ENCODE data around the gene C11orf68.
A peak's percentile ranks its signal among the peaks of the same experiment; 100 is the strongest.

Gene C11orf68

GRCh38 chr11:65888163-65888814 is 30.6 kb downstream of the C11orf68 start, which contains the start of gene FIBP (continued):
- peak; percentile 88 for TF ChIP-seq KLF9 (tag by site-specific recombination; IDR thresholded peaks at IDR 0.05; ENCODE audit: low read depth)
- TF ChIP-seq WT1 (tag by site-specific recombination; IDR thresholded peaks at IDR 0.05): peak; percentile 51
- TF ChIP-seq ZBTB6 (tag by site-specific recombination; IDR thresholded peaks at IDR 0.05): no peak
- TF ChIP-seq GLIS1 (tag by site-specific recombination; IDR thresholded peaks at IDR 0.05): no peak
- no peak for TF ChIP-seq ZNF645 (tag by site-specific recombination; IDR thresholded peaks at IDR 0.05)
- TF ChIP-seq ZNF837 (tag by site-specific recombination; IDR thresholded peaks at IDR 0.05): no peak
- TF ChIP-seq REST (tag by site-specific recombination; IDR thresholded peaks at IDR 0.05): no peak
- TF ChIP-seq ZNF398 (tag by site-specific recombination; IDR thresholded peaks at IDR 0.05): peak; percentile 100
- TF ChIP-seq ZNF391 (tag by site-specific recombination; IDR thresholded peaks at IDR 0.05; ENCODE audit: borderline replicate concordance, low read depth): no peak
- TF ChIP-seq ZNF433 (tag by site-specific recombination; IDR thresholded peaks at IDR 0.05; ENCODE audit: low read depth): no peak
- no peak for TF ChIP-seq ZNF791 (tag by site-specific recombination; IDR thresholded peaks at IDR 0.05)
- peak; percentile 47; the same call in 1 of the 2 replicates for TF ChIP-seq HIC1 (tag by site-specific recombination; IDR thresholded peaks at IDR 0.05)
- TF ChIP-seq ZNF362 (tag by site-specific recombination; IDR thresholded peaks at IDR 0.05): no peak
- no peak for TF ChIP-seq ZNF280C (tag by site-specific recombination; IDR thresholded peaks at IDR 0.05)
- peak; percentile 96 for TF ChIP-seq CTCF (tag by site-specific recombination; IDR thresholded peaks at IDR 0.05)
- TF ChIP-seq ZNF37A (tag by site-specific recombination; IDR thresholded peaks at IDR 0.05): no peak
- TF ChIP-seq ZNF324 (tag by site-specific recombination; IDR thresholded peaks at IDR 0.05): no peak
- no peak for TF ChIP-seq ZSCAN16 (tag by site-specific recombination; IDR thresholded peaks at IDR 0.05)
- TF ChIP-seq ZNF48 (tag by site-specific recombination; IDR thresholded peaks at IDR 0.05): no peak
- TF ChIP-seq ZNF404 (tag by site-specific recombination; IDR thresholded peaks at IDR 0.05): no peak
- no peak for TF ChIP-seq ZNF501 (tag by site-specific recombination; IDR thresholded peaks at IDR 0.05)
- peak; percentile 43 for TF ChIP-seq ZBTB20 (tag by site-specific recombination; IDR thresholded peaks at IDR 0.05)
- TF ChIP-seq ZNF704 (tag by site-specific recombination; IDR thresholded peaks at IDR 0.05): no peak

Data from HEK293 (cell line).